ENCODE results near the gene PTPRD. TPM values are rescaled to one million over a fixed set of nuclear protein-coding genes. Genes with fewer than 3 reads are reported as not detected.

Gene PTPRD
- total RNA-seq, 1 experiment from 2014 or later, result 32.5 TPM

GRCh38 chr9:8860086-8860485, 1752.7 kb downstream of the PTPRD start:
- H3K4me1 Mint-ChIP-seq, result peaks cover 35 to 40% of the 10 kb centered on the region in 2 experiments
- Histone ChIP-seq H4K8ac (replicated peaks; ENCODE audit: insufficient read length, low read depth, low read length) (no peak overlapping the region), H4K5ac (ENCODE audit: insufficient read length, low read depth, low read length) (no peak overlapping the region), H3K9ac (ENCODE audit: extremely low read depth, insufficient read length, low read length) (no peak overlapping the region), H3K18ac (ENCODE audit: insufficient read length, low read depth, low read length) (no peak overlapping the region), H3K27ac (ENCODE audit: insufficient read length, low read depth, low read length) (no peak overlapping the region), H3K9me3 (ENCODE audit: control insufficient read depth, low read depth, low read length) (no peaks in the 10 kb centered on the region), H3K23ac (ENCODE audit: insufficient read length, low read depth, low read length) (no peak overlapping the region), H3K4me1 (ENCODE audit: insufficient read depth, low read length) (no peaks in the 10 kb centered on the region; the same call in 1 of the 2 replicates), H3K23me2 (ENCODE audit: insufficient read length, low read depth, low read length, poor library complexity, severe bottlenecking) (peaks cover 11% of the 10 kb centered on the region), H3K79me2 (ENCODE audit: insufficient read depth, low read length) (no peaks in the 10 kb centered on the region), H3T11ph (ENCODE audit: low read length) (no peak overlapping the region), H4K20me1 (ENCODE audit: control insufficient read depth, insufficient read depth, insufficient read length) (no peaks in the 10 kb centered on the region), H3K56ac (ENCODE audit: insufficient read length, low read depth, low read length) (no peak overlapping the region), H2BK20ac (ENCODE audit: low read depth, low read length, poor library complexity, severe bottlenecking) (no peak overlapping the region), H4K91ac (ENCODE audit: insufficient read length, low read depth, low read length) (no peak overlapping the region), H3K79me1 (ENCODE audit: insufficient read depth, low read depth, low read length, poor library complexity, severe bottlenecking) (no peaks in the 10 kb centered on the region), H3K4ac (ENCODE audit: low read depth, low read length) (no peak overlapping the region), H3K27me3 (ENCODE audit: insufficient read depth, low read length) (no peaks in the 10 kb centered on the region), H2BK120ac (ENCODE audit: low read depth, low read length, poor library complexity, severe bottlenecking) (no peak overlapping the region), H3K4me2 (ENCODE audit: insufficient read depth, insufficient read length, low read length) (no peak overlapping the region), H3K14ac (ENCODE audit: insufficient read depth, low read length) (no peak overlapping the region), H2AFZ (ENCODE audit: low read length) (no peak overlapping the region), H2AK5ac (ENCODE audit: insufficient read length, low read length) (no peak overlapping the region), H2BK5ac (ENCODE audit: insufficient read length, low read length) (no peak overlapping the region), H2BK15ac (ENCODE audit: low read depth, low read length) (no peak overlapping the region), H2BK12ac (ENCODE audit: insufficient read length, low read depth, low read length) (no peak overlapping the region)
- no peak overlapping the region; a peak in 1 of 7 replicates for H3K27ac Mint-ChIP-seq
- H3K27me3 Mint-ChIP-seq (ENCODE audit: low read depth), result peaks cover 28% of the 10 kb centered on the region
- H3K4me3 Mint-ChIP-seq, result no peak overlapping the region
- DNase-seq, result no peak
- TF ChIP-seq, protein P1, sequence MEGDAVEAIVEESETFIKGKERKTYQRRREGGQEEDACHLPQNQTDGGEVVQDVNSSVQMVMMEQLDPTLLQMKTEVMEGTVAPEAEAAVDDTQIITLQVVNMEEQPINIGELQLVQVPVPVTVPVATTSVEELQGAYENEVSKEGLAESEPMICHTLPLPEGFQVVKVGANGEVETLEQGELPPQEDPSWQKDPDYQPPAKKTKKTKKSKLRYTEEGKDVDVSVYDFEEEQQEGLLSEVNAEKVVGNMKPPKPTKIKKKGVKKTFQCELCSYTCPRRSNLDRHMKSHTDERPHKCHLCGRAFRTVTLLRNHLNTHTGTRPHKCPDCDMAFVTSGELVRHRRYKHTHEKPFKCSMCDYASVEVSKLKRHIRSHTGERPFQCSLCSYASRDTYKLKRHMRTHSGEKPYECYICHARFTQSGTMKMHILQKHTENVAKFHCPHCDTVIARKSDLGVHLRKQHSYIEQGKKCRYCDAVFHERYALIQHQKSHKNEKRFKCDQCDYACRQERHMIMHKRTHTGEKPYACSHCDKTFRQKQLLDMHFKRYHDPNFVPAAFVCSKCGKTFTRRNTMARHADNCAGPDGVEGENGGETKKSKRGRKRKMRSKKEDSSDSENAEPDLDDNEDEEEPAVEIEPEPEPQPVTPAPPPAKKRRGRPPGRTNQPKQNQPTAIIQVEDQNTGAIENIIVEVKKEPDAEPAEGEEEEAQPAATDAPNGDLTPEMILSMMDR (conservative IDR thresholded peaks at IDR 0.05), result no peak
- H3K9me3 Mint-ChIP-seq, result no peaks in the 10 kb centered on the region; a peak in 1 of 5 replicates
- no peaks in the 10 kb centered on the region; a peak in 1 of 7 replicates for H3K36me3 Mint-ChIP-seq (ENCODE audit: insufficient read depth in 1 of 3, low read depth in 3 of 3)

Data from H9 (cell line).